HG03354 (cell line): ENCODE results near the gene EPPIN.
"Not testable (repeated sequence)": the region's sequence is repeated elsewhere in the genome, so short reads cannot be mapped to it uniquely, and the experiment has no call there.

Source experiments
- ATAC-seq: cut with Tn5 transposase; IDR thresholded peaks from one replicate; pipeline ENCODE4 v1.9.1; 2021; ENCODE audit warnings: mild to moderate bottlenecking; ENCODE audit not compliant: unreplicated experiment, poor library complexity, severe bottlenecking

Gene EPPIN

GRCh38 chr20:45547206-45547770 is at the start of gene EPPIN:
Gene EPPIN (minus strand): TSS chr20:45547401. CDS start chr20:45547357, 44 bp downstream.
- ATAC-seq: no peak

GRCh38 chr20:45595235-45595634 is 48.0 kb upstream of the EPPIN start:
- no peak for ATAC-seq

GRCh38 chr20:45593498-45593897 is 46.3 kb upstream of the EPPIN start:
- no peak for ATAC-seq

- no peak for ATAC-seq
These were observed 45.5 kb upstream of the EPPIN start for GRCh38 chr20:45592574-45593189.

- no peak for ATAC-seq
These were observed 42.5 kb upstream of the EPPIN start for GRCh38 chr20:45589725-45590124.

GRCh38 chr20:45588800-45589199 is 41.6 kb upstream of the EPPIN start:
- no peak for ATAC-seq

GRCh38 chr20:45585986-45586385 is 38.8 kb upstream of the EPPIN start:
- ATAC-seq: not testable (repeated sequence)

GRCh38 chr20:45584294-45584693 is 37.1 kb upstream of the EPPIN start:
- not testable (repeated sequence) for ATAC-seq

GRCh38 chr20:45583502-45583901 is 36.3 kb upstream of the EPPIN start:
- ATAC-seq: no peak

- no peak for ATAC-seq
These were observed 34.5 kb upstream of the EPPIN start for GRCh38 chr20:45581702-45582101.

- no peak for ATAC-seq
These were observed 32.0 kb upstream of the EPPIN start, which contains the start of gene WFDC8 for GRCh38 chr20:45579184-45579583. Gene WFDC8 (minus strand): TSS chr20:45579284. CDS start chr20:45579247, 37 bp downstream.

- no peak for ATAC-seq
These were observed 31.0 kb upstream of the EPPIN start for GRCh38 chr20:45578231-45578630.

GRCh38 chr20:45576995-45577394 is 29.8 kb upstream of the EPPIN start:
- no peak for ATAC-seq

GRCh38 chr20:45575931-45576330 is 28.7 kb upstream of the EPPIN start:
- ATAC-seq: no peak

GRCh38 chr20:45569650-45570049 is 22.4 kb upstream of the EPPIN start:
- not testable (repeated sequence) for ATAC-seq

GRCh38 chr20:45564760-45565276 is 17.6 kb upstream of the EPPIN start:
- ATAC-seq: no peak

- no peak for ATAC-seq
These were observed 8.0 kb upstream of the EPPIN start for GRCh38 chr20:45555198-45555597.

GRCh38 chr20:45552456-45552855 is 5.3 kb upstream of the EPPIN start:
- ATAC-seq: no peak

- ATAC-seq: no peak
These were observed 3.6 kb upstream of the EPPIN start for GRCh38 chr20:45550765-45551164.

GRCh38 chr20:45548410-45548809 is 1.2 kb upstream of the EPPIN start:
- ATAC-seq: no peak

GRCh38 chr20:45545754-45546453 is 1.3 kb downstream of the EPPIN start:
- ATAC-seq: no peak
